ENCODE results near the gene PCGF2. TPM values are rescaled to one million over a fixed set of nuclear protein-coding genes. Genes with fewer than 3 reads are reported as not detected.
A peak's percentile ranks its signal among the peaks of the same experiment; 100 is the strongest.

PCGF2 gene
- total and polyA plus RNA-seq, 9 of the 15 experiments (the other 6 are each of a cell fraction or from before 2014, with no cell fraction given), result 1.3 to 33.4 (median 7.0) TPM

DNA sequence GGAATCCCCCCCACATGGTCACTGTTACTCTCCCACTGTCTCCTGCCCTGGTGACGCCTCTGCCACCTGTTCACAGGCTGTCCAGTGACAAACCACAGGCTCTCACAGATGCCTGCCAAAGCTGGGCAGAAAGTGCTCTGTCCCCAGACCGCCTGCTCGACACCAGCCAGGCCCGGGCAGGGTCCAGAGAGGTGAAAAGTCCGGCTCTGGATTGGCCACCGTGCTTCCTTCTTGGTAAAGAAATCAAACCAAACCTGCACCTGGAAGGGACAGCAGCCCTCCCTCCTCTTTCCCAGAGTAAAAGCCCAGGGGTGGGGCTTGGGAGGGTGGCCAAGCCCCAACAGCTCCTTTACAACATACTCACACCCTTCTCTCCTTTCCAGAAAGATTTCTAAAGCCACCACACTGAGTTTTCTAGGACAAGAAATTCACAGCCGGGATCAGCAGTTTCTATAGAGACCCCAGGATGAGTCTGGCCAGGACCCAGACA is 6.2 kb downstream of the PCGF2 start:
- Histone ChIP-seq H3K9me3 (replicated peaks; ENCODE audit: control insufficient read depth, insufficient read depth, low read depth, low read length) (no peaks in the 10 kb centered on the region), H3K9me1 (ENCODE audit: control insufficient read depth, insufficient read depth, low read length) (peaks cover 7% of the 10 kb centered on the region), H3K36me3 (ENCODE audit: control insufficient read depth, insufficient read depth, low read length) (peaks cover 43% of the 10 kb centered on the region; the same call in 2 of the 3 replicates), H3K4me1 (replicated peaks in 1 of 2; ENCODE audit: control insufficient read depth in 2 of 2, insufficient read depth in 2 of 2, low read length in 2 of 2) (peaks cover 17 to 34% of the 10 kb centered on the region in 2 experiments), H3K9ac (ENCODE audit: insufficient read depth in 1 of 2, low read depth in 2 of 2, low read length in 2 of 2) (peak overlapping the region in 1 of 2 experiments; percentile 80; a peak in 2 of 4 replicates), H4K20me1 (replicated peaks; ENCODE audit: control insufficient read depth, insufficient read depth, low read length) (peaks cover 13% of the 10 kb centered on the region), H2AFZ (ENCODE audit: low read depth, low read length) (no peak overlapping the region), H3K4me3 (no peak overlapping the region), H3K79me2 (ENCODE audit: control insufficient read depth, insufficient read depth, low read length) (peaks cover 52% of the 10 kb centered on the region), H3K27ac (ENCODE audit: extremely low read depth, low read depth, low read length) (no peak overlapping the region), H3K27me3 (ENCODE audit: control insufficient read depth in 2 of 2, insufficient read depth in 2 of 2, low read length in 2 of 2) (no peaks in the 10 kb centered on the region), H3K4me2 (ENCODE audit: insufficient read depth, low read length) (no peak overlapping the region)
- no peak for FAIRE-seq
- ATAC-seq, result no peak
- CTCF ChIA-PET (ENCODE audit: low intra/inter-chr PET ratio), result no interaction called here
- no TSS peak for BruUV-seq (replicated peaks)
- DNase-seq (ENCODE audit: extremely low read depth in 1 of 4, low spot score in 3 of 4), result peak in 1 of 4 experiments; percentile 9
- WGBS (ENCODE audit: insufficient coverage, low coverage, missing lambda C conversion rate), result 87% methylated on average over 7 of the region's 7 CpGs
- intact Hi-C loops (cut with micrococcal nuclease) (no loop called here), in situ Hi-C loops (cut with MboI) (no loop called here)
- POLR2A ChIA-PET, result interaction anchor here (1.6 kb wide), 1 partner anchor 11 kb away, joined by 6 read pairs; no protein-coding TSS in a partner anchor
- TF ChIP-seq RBFOX2 (IDR thresholded peaks at IDR 0.05; ENCODE audit: low read depth, low read length) (0 out of 2 replicates have a peak, but pooled peaks have one; percentile 22), ELF2 (CRISPR knock-in tag; IDR thresholded peaks at IDR 0.05) (no peak), ZFP30 (CRISPR knock-in tag; IDR thresholded peaks at IDR 0.05; ENCODE audit: borderline replicate concordance) (no peak), U2AF1 (optimal IDR thresholded peaks at IDR 0.05; ENCODE audit: low read depth, low read length) (no peak), POLR3G (IDR thresholded peaks at IDR 0.05; ENCODE audit: extremely low read depth, insufficient read length, insufficient replicate concordance) (no peak)

DNA sequence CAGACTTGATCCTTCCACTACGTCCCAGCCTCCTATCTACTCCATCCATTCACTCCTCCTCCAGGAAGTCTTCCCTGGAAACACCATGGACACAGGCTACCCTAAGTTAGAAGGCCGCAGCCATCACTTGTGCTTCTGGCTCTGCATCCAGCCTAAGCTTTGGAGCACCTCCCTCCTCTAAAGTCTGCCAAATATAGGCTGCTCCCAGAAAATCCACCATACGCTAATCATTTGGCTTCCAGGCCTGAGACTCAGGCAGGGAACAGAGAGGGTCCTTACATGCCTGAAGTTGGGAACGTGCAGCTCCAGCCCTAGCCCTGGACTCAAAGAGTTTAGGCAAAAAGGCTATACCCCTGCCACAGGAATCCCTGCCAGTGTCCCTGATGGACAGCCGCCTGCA is 6.7 kb downstream of the PCGF2 start:
- Histone ChIP-seq H2AFZ (ENCODE audit: low read depth, low read length) (no peak overlapping the region), H3K4me2 (ENCODE audit: insufficient read depth, low read length) (no peak overlapping the region), H3K36me3 (ENCODE audit: control insufficient read depth, insufficient read depth, low read length) (peaks cover 43% of the 10 kb centered on the region; the same call in 2 of the 3 replicates), H3K27me3 (ENCODE audit: control insufficient read depth in 2 of 2, insufficient read depth in 2 of 2, low read length in 2 of 2) (no peaks in the 10 kb centered on the region), H3K9ac (ENCODE audit: insufficient read depth in 1 of 2, low read depth in 2 of 2, low read length in 2 of 2) (peak overlapping the region in 1 of 2 experiments; percentile 80; a peak in 2 of 4 replicates), H3K9me1 (ENCODE audit: control insufficient read depth, insufficient read depth, low read length) (peaks cover 7% of the 10 kb centered on the region), H3K4me1 (replicated peaks in 1 of 2; ENCODE audit: control insufficient read depth in 2 of 2, insufficient read depth in 2 of 2, low read length in 2 of 2) (peaks cover 12 to 29% of the 10 kb centered on the region in 2 experiments), H4K20me1 (replicated peaks; ENCODE audit: control insufficient read depth, insufficient read depth, low read length) (peaks cover 13% of the 10 kb centered on the region), H3K4me3 (no peak overlapping the region), H3K79me2 (ENCODE audit: control insufficient read depth, insufficient read depth, low read length) (peaks cover 47% of the 10 kb centered on the region), H3K27ac (ENCODE audit: extremely low read depth, low read depth, low read length) (no peak overlapping the region), H3K9me3 (replicated peaks; ENCODE audit: control insufficient read depth, insufficient read depth, low read depth, low read length) (no peaks in the 10 kb centered on the region)
- DNase-seq (ENCODE audit: extremely low read depth in 1 of 4, low spot score in 3 of 4), result no peak
- no peak for FAIRE-seq
- peak; percentile 34 for TF ChIP-seq ZFP36 (IDR thresholded peaks at IDR 0.05; ENCODE audit: low read depth, low read length, partially characterized antibody)
- no peak for TF ChIP-seq FOXM1 (IDR thresholded peaks at IDR 0.05; ENCODE audit: low read depth)
- TF ChIP-seq FOXM1 (CRISPR knock-in tag; IDR thresholded peaks at IDR 0.05; ENCODE audit: low read depth), result no peak
- TF ChIP-seq NEUROD1 (IDR thresholded peaks at IDR 0.05; ENCODE audit: borderline replicate concordance, low read depth, low read length, partially characterized antibody), result no peak
- no peak for ATAC-seq
- 80% methylated on average over 5 of the region's 5 CpGs for WGBS (ENCODE audit: insufficient coverage, low coverage, missing lambda C conversion rate)
- ChIA-PET POLR2A (no interaction called here), CTCF (ENCODE audit: low intra/inter-chr PET ratio) (no interaction called here)
- no TSS peak for BruUV-seq (replicated peaks)
- in situ Hi-C loops (cut with MboI) (no loop called here), intact Hi-C loops (cut with micrococcal nuclease) (no loop called here)

Measured in K562 (cell line).